Stimulated activated CD4-positive, alpha-beta T cell treated with anti-CD3 and anti-CD28 coated beads, TNF-alpha, amount 100 ng/mL, for 1 hour (primary cell): ENCODE results near the gene PTTG2.

ENCODE experiments used
- DNase-seq, 3 donors: peaks; one replicate each; pipeline ENCODE4 v3.0.0-alpha.2; 2020; ENCODE audit warnings: low read depth in 3 of 3, low spot score in 1 of 3

The PTTG2 gene

GRCh38 chr4:37985730-37986275 lies 25.6 kb downstream of the PTTG2 start:
- DNase-seq, result no peak

GRCh38 chr4:37988670-37989069 lies 28.5 kb downstream of the PTTG2 start:
- DNase-seq, result no peak

GRCh38 chr4:37989398-37990260 lies 29.4 kb downstream of the PTTG2 start:
- no peak for DNase-seq

- DNase-seq, result no peak
Observed at GRCh38 chr4:37990731-37991245, 30.6 kb downstream of the PTTG2 start.

- DNase-seq, result no peak
Observed at GRCh38 chr4:37991623-37992410, 31.6 kb downstream of the PTTG2 start.

- DNase-seq, result no peak
Observed at GRCh38 chr4:37993806-37994205, 33.6 kb downstream of the PTTG2 start.

- DNase-seq, result no peak
Observed at GRCh38 chr4:37994569-37994968, 34.4 kb downstream of the PTTG2 start.

GRCh38 chr4:37995299-37995821 lies 35.2 kb downstream of the PTTG2 start:
- no peak for DNase-seq

- DNase-seq, result no peak
Observed at GRCh38 chr4:37995981-37996775, 36.0 kb downstream of the PTTG2 start.

GRCh38 chr4:37998226-37998625 lies 38.0 kb downstream of the PTTG2 start:
- DNase-seq, result no peak

- no peak for DNase-seq
Observed at GRCh38 chr4:37999000-37999716, 39.0 kb downstream of the PTTG2 start.

GRCh38 chr4:37999965-38000364 lies 39.8 kb downstream of the PTTG2 start:
- DNase-seq, result no peak

GRCh38 chr4:38001927-38002326 lies 41.7 kb downstream of the PTTG2 start:
- no peak for DNase-seq

GRCh38 chr4:38002451-38003071 lies 42.4 kb downstream of the PTTG2 start:
- no peak for DNase-seq

GRCh38 chr4:38003102-38003501 lies 42.9 kb downstream of the PTTG2 start:
- DNase-seq, result no peak

- no peak for DNase-seq
Observed at GRCh38 chr4:38003628-38004027, 43.4 kb downstream of the PTTG2 start.

GRCh38 chr4:38004062-38004461 lies 43.9 kb downstream of the PTTG2 start:
- DNase-seq, result no peak

GRCh38 chr4:38004887-38005286 lies 44.7 kb downstream of the PTTG2 start:
- DNase-seq, result no peak

- no peak for DNase-seq
Observed at GRCh38 chr4:38005637-38006036, 45.4 kb downstream of the PTTG2 start.

- DNase-seq, result no peak
Observed at GRCh38 chr4:38007645-38008044, 47.4 kb downstream of the PTTG2 start.
